ENCODE measurements around the gene HINT1.
"Not testable (repeated sequence)": the region's sequence is repeated elsewhere in the genome, so short reads cannot be mapped to it uniquely, and the experiment has no call there.

The HINT1 gene

DNA sequence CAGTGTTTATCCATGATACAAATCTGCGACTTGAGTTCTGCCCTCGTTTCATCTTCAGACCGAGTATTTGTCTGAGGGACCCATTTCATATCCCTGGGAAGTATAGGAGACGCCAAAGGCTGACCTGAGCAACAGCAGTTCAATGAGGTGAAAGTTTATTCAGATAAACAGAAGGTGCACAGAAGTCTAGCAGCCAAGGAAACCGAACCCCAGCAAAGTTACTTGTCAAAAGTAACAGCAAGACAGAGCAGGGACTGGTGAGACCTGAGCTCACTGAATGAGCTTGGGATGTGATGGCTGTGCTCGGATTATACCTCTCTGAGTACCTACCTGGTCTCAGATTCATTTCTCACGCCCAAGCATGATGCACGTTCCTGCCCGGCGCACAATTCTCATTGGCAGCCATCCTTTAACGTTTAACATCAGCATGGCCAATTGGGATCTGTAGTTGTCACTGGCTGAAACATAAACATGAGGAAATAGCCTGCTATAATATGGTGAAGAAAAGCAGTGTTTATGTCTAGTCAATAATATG, 6.3 kb upstream of the HINT1 start:
- no peak for DNase-seq (ENCODE audit: extremely low read depth in 1 of 2, low read depth in 1 of 2)

DNA sequence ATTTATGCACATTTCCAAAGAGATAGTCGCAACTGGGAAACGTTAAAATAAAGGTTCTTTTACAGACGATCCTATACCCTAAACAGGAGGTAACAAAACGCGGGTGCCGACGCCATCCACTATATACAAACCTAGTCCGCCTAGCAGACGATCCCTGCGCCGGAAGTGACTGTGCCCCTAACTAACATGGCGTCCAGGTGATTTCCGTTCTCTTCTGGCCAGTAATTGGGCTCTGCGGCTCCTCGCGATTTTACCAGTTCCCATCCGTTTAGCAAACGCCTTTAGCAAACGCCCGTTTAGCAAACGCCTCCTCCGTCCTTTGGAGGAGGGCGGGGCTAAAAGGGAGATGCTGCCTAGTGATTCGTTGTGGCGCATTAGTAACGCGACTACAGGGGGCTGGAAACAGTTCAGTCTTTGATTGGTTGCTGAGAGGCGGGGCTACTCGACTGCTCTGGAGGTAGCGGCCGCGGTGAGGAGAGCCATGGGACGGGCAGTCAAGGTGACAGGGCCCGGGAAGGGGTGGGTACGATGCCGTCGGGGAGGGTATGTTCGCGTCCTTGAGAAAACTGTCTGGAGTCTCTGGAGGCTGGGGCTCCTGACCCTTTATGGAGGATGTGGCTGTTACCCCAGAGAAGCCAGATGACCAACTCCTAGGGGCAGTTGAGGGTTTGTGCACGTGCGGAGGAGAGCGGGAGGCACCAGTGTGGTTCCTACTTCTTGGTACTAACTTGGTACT, 5.7 kb upstream of the HINT1 start, which contains the start of gene LYRM7:
Gene LYRM7 (plus strand): TSS at position 405 of the 736 bp plus-strand sequence. CDS start 77 bp downstream, at position 482.
- peak; percentile 80 to 91 for DNase-seq (ENCODE audit: extremely low read depth in 1 of 2, low read depth in 1 of 2)

DNA sequence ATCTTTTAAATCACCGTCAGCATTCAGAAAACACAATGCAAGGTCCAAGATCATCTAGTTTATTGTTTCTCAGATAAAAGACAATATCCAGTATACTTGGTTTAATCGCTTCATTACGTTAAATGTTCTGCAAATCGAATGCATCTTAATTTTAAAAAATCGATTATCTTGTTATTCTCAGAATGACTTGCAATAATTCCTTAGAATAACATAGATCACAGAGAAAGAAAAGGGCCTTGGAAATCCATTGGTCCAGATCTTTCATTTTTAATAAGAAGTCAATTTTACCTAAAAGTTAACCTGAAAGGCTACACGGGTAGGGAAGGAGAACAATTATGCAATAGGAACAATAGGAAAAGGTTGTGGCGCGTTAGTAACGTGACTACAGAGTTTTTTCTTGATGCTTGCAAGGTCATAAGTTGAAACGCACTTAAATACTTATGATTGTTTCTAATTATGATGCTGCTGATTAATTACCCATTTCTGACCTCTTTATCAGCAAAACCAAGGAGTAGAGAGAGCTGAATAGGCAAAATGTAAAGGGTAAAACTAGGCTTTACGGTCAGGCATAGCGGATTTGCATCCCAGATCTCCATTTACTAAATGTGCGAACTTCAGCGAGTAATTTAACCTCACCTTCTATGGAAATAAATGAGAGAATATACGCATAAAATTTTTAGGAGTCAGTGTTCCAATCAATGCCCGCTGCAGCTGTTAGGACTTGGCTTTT, 4.9 kb upstream of the HINT1 start:
- no peak for DNase-seq (ENCODE audit: extremely low read depth in 1 of 2, low read depth in 1 of 2)

DNA sequence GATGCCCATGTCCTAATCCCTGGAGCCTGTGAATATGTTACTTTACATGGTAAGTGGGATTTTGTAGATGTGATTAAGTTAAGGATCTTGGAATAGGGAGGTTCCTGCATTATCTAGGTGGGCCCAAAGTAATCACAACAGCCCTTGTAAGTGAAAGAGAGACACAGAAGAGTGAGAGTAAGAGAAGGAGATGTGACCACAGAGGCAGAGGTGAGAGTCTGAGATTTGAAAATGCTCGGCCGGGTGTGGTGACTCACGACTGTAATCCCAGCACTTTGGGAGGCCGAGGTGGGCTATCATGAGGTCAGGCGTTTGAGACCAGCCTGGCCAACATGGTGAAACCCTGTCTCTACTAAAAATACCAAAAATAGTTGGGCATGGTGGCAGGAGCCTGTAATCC, 2.6 kb upstream of the HINT1 start:
- DNase-seq (ENCODE audit: extremely low read depth in 1 of 2, low read depth in 1 of 2): no peak

DNA sequence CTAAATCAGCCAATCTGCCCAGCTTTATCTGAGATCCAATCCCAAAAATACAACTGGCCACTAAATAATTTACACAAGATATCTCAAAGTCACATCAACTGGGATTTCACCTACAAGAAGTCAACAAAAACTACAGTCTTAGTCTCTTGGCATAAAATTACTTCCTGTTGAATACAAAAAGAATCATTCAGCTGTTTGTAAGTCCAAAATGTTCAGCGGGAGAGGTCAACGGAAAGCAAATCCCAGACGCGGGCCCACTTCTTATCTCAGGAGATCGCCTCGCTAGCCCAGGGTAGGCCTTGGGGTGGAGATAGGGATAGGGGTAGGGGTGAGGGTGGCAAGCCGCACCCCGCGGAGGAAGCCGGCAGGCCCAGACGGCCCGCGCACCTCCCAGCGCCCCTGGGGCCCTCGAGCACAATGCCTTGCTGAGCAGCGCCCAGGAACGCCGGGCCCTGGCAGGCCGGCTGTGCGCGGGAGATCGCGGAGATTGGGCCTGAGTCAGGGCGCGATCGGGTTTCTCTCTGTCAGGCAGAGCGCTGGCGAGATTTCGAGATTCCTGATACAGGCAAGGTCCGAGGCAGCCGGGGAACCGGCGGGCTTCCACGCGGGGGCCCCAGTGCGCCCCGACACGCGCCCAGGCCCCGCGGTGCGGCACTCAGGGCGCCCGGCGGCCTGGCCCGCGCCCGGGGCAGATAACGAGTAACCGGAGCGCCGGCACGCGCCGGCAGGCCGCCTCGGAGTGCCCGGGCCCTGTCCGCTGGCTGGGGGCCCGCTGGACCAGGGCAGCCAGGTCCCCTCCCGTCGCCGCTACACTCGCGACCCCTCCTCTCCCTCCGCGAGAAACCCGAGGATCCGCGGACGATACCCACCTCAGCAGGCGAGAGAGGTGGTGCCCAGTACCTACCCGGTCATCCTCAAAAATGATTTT, 601 bp downstream of the HINT1 start:
- peak; percentile 19 to 55 for DNase-seq (ENCODE audit: extremely low read depth in 1 of 2, low read depth in 1 of 2)

DNA sequence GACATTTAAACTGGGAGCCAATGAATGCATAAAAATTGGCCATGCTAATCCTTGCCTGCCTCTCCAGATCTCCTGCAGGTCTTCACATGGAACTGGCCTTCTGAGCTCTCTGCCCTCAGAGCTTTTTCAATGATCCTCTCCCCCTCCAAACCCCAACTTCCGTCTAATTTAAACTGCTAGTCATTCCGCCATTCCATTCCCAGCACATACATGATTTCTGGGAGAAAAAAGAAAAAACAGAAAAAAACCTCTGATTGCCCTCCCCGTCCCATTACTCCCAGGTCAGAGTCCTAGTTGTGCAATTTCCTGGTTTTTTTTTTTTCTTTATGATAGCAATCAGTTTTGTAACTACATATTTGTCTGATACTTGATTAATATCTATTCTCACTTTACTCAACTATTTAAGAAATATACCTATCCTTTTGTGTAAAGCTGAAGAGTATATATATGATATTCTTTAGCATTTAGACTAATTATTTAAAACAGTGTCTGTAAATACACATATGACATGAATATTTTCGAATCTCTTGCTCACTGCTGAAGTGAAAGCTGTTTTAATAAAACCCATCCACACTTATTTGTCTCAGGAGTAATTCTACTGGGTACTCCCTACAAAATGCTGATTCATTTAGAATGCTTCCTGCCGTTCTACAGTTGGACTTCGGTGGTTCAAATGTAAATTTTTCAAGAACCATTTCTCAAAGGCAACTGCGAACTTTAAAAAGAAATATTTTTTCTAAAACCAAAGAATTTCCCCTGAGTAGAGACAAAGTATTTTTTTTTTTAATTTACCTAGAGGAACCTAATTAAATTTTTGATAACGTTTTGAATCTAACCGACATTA, 1.6 kb downstream of the HINT1 start:
- DNase-seq (ENCODE audit: extremely low read depth in 1 of 2, low read depth in 1 of 2): no peak

DNA sequence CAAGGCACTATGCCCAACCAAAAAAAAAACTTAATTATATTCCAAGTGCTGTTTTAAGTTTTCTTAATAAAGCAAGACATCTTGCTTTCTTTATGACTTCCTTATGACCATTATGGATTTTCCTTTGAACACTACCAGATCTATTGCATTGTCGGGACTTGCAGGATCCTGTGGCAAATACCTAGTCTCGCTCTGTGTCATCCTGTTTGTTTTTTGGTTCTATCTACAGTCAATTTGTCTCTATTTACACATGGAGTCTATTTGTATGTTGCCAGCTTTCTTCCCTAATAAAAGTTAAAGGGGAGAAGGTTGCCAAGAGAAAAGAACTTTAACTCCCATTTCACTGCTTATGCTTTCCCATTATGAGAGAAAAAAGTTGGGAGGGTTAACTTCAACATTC, 4.9 kb downstream of the HINT1 start:
- no peak for DNase-seq (ENCODE audit: extremely low read depth in 1 of 2, low read depth in 1 of 2)

DNA sequence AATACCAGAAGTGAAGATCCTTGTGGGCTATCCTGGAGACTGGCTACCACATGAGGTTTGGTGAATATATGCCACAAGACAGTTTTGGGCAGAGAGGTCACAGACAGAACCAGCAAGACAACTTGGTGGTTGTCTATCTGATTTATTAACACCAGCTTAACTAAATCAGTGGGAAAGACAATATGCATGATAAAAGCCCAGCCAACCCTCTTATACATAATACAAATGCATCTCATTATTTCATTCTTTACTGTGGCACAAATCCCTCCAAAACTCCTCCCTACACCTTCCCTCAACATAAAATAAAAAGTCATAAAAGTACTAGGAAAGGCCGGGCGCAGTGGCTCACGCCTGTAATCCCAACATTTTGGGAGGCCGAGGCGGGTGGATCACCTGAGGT, 8.1 kb downstream of the HINT1 start:
- DNase-seq (ENCODE audit: extremely low read depth in 1 of 2, low read depth in 1 of 2): no peak

DNA sequence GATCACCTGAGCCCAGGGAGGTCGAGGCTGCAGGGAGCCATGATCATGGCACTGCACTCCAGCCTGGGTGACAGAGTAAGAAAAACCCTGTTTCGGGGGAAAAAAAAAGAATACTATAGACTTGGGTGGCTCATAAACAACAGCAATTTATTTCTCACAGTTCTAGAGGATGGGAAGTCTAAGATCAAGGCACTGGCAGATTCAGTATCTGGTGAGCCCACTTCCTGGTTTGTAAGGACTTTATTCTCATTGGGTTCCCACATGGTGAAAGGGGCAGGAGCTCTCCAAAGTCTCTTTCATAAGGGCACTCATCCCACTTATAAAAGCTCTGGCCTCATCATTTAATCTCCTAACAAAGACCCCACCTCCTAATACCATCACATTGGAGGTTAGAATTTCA, 8.7 kb downstream of the HINT1 start:
- no peak for DNase-seq (ENCODE audit: extremely low read depth in 1 of 2, low read depth in 1 of 2)

DNA sequence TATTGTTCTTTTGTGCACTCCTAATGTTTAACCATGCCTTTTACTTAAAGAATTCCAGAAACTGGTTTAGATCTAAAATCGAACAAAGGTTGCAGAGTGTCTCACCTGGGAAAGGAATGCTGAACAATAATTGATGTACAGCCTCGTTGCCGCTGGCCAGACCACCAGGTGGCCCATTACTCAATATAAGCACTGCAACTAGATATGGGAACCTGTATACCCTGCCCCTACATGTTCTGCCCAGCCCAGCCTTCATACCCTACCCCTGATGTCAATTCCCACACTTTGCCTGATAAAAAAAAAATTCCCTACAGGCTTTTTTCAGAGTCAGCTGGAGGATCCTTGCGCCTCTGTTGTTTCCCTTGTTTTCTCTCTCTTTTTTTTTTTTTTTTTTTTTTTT, 13.8 kb downstream of the HINT1 start:
- DNase-seq (ENCODE audit: extremely low read depth in 1 of 2, low read depth in 1 of 2): no peak

DNA sequence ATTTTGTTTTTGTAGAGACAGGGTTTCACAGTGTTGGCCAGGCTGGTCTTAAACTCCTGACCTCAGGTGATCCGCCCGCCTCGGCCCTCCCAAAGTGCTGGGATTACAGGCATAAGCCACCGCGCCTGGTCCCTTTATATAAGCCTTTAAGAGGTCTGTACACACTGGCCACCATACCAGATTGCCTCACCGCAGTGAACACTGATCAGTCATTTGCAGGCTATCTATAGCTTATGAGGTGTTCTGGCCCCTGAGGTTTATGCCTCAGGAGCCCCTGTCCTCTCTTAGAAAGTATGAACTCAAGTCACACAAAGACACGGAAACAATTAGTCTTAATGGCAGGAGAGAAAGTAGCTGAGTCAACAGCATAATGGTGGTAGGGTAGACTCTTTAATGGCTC, 14.6 kb downstream of the HINT1 start:
- no peak for DNase-seq (ENCODE audit: extremely low read depth in 1 of 2, low read depth in 1 of 2)

DNA sequence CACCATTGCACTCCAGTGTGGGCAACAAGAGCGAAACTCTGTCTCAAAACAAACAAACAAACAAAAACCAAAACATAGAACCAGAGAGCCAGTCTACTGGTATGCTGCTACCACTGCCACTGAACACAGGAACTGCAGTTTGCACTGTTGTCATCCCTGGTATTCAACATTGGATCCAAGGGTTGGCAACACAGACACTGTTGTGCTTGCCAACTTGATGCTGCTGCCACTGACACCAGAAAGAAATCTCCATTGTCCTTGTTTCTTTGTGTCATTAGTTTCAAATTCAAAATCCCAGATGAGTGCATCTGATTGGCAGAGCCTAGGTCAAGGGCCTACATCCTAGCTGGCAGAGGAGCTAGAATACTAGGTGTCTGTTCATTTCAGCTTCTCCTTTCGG, 16.2 kb downstream of the HINT1 start:
- no peak for DNase-seq (ENCODE audit: extremely low read depth in 1 of 2, low read depth in 1 of 2)

DNA sequence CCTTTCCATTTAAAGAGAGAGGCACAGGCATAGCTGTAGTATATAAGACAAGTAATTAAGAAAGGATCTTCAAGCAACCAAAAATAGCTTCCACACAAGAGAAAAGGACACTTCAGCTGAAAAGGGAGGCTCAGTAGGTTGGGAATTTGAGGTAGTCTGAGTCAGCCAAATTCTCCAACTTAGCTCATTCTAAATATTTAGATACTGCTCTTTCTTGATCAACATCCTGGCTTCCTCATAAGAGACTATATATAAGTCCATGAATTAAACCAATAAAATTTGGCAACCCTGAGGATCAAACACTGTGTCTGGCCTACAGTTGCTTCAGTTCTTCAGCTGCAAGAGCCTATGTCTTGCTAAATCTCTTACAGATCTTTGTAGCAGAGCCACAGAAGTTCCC, 17.8 kb downstream of the HINT1 start:
- no peak for DNase-seq (ENCODE audit: extremely low read depth in 1 of 2, low read depth in 1 of 2)

DNA sequence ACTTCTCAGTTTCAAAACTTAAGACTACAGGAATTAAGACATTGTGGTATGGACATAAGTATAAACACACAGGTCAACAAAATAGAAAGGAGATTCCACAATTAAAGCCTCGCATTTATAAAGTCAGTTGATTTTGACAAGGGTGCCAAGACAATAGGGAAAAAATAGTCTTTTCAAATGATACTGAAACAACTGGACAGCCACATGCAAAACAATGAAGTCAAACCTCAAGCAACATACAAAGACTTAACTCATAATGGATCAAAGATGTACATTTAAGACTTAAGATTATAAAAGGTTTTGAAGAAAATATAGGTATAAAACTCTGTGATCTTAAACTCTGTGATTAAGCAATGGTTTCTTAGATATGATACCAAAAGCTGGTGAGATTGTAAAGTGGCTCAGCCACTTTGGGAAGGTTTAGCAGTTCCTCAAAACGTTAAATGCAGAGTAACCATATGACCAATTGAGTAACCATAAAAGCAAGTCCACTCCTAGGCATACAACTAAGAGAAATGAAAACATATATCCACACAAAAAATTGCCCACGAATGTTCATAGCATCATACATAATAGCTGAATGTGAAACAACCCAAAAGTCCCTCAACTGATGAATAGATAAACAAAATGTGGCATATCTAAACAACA, 22.0 kb downstream of the HINT1 start:
- no peak for DNase-seq (ENCODE audit: extremely low read depth in 1 of 2, low read depth in 1 of 2)

DNA sequence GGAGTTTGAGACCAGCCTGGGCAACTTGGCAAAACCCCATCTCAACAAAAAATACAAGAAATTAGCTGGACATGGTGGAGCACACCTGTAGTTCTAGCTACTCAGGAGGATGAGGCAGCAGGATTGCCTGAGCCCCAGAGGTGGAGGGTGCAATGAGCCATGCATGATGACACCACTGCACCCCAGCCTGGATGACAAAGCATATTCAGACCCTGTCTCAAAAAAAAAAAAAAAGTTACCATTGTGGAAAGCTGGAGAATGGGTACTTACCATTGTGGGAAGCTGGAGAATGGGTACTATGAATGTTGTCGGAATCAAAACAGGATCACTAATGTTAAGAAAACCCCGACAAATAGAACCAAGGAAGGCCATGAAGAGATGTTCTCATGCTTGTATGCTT, 25.7 kb downstream of the HINT1 start:
- no peak for DNase-seq (ENCODE audit: extremely low read depth in 1 of 2, low read depth in 1 of 2)

DNA sequence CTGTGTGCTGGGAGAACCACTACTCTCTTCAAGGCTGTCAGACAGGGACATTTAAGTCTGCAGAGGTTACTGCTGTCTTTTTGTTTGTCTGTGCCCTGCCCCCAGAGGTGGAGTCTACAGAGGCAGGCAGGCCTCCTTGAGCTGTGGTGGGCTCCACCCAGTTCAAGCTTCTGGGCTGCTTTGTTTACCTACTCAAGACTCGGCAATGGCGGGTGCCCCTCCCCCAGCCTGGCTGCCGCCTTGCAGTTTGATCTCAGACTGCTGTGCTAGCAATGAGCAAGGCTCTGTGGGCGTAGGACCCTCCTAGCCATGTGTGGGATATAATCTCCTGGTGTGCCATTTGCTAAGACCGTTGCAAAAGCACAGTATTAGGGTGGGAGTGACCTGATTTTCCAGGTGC, 26.6 kb downstream of the HINT1 start:
- DNase-seq (ENCODE audit: extremely low read depth in 1 of 2, low read depth in 1 of 2): not testable (repeated sequence)

DNA sequence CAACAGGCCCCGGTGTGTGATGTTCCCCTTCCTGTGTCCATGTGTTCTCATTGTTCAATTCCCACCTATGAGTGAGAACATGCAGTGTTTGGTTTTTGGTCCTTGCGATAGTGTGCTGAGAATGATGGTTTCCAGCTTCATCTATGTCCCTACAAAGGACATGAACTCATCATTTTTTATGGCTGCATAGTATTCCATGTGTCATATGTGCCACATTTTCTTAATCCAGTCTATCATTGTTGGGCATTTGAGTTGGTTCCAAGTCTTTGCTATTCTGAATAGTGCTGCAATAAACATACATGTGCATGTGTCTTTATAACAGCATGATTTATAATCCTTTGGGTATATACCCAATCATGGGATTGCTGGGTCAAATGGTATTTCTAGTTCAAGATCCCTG, 32.0 kb downstream of the HINT1 start:
- DNase-seq (ENCODE audit: extremely low read depth in 1 of 2, low read depth in 1 of 2): not testable (repeated sequence)

DNA sequence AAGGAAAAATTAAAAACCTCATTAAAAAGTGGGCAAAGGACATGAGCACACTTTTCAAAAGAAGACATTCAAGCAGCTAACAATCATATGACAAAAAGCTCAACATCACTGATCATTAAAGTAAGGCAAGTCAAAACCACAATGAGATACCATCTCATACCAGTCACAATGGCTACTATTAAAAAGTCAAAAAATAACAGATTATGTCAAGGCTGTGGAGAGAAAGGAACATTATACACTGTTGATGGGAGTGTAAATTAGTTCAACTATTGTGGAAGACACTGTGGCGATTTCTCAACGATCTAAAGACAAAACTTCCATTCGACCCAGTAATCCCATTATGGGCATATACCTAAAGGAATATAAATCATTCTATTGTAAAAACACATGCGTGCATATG, 35.8 kb downstream of the HINT1 start:
- DNase-seq (ENCODE audit: extremely low read depth in 1 of 2, low read depth in 1 of 2): no peak

DNA sequence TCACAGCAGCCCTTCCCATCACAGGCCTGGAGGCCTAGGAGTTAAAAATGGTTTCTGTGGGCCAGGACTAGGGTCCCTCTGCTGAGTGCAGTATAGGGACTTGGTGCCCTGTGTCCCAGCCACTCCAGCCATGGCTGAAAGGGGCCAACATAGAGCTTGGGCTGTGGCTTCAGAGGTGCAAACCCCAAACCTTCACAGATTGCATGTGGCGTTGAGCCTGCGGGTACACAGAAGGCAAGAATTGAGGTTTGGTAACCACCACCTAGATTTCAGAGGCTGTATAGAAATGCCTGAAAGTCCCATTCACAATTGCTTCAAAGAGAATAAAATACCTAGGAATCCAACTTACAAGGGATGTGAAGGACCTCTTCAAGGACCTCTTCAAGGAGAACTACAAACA, 37.8 kb downstream of the HINT1 start:
- not testable (repeated sequence) for DNase-seq (ENCODE audit: extremely low read depth in 1 of 2, low read depth in 1 of 2)

DNA sequence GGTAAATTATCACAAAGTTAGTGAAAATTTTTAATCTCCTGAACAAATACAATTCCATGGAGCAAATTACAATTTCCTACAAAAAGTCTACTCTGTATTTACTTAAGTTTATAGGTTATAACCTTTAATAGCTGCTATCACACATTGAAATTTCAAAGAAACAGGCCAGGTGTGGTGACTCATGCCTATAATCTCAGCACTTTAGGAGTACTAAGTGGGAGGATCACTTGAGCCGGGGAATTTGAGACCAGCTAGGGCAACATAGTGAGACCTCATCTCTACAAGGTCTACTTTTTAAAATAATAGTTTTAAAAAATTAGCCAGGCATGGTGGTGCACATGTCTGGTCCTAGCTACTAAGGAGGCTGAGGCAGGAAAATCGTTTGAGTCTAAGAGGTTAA, 50.3 kb downstream of the HINT1 start:
- no peak for DNase-seq (ENCODE audit: extremely low read depth in 1 of 2, low read depth in 1 of 2)

Measured in activated CD8-positive, alpha-beta memory T cell treated with anti-CD3 and anti-CD28 coated beads for 1 hour (primary cell).